SK-N-SH (cell line): ENCODE results near the gene EVI2A. TPM values are rescaled to one million over a fixed set of nuclear protein-coding genes. Genes with fewer than 3 reads are reported as not detected.

ENCODE experiments used
- CTCF ChIA-PET: fragments of 300-600, 350-600 bp; formaldehyde crosslinking; extraction: SDS; loops from one replicate; lab custom pipeline; 2021; lab: Yijun Ruan, JAX
- POLR2A ChIA-PET: fragments of 350-600 bp; sonication (Branson Sonifier 250); formaldehyde crosslinking; extraction: SDS; loops from one replicate; lab custom pipeline; 2020; ENCODE audit warnings: antibody characterized with exemption, inconsistent platforms; lab: Yijun Ruan, JAX
- DNase-seq: peaks from one replicate; pipeline ENCODE4 v3.0.0; 2012
- H2AFZ ChIP-seq: fragments of 200-600 bp; sonication (generic); 2 replicates; pipeline ENCODE4 v1.8.1; 2016; ENCODE audit warnings: antibody characterized with exemption, mild to moderate bottlenecking, low read depth
- H3F3A ChIP-seq: fragments of 200-600 bp; sonication (generic); replicated peaks from 2 replicates; pipeline ENCODE3; 2016; ENCODE audit warnings: antibody characterized with exemption, mild to moderate bottlenecking; ENCODE audit not compliant: insufficient read depth
- H3K27ac ChIP-seq, 2 experiments: fragments of 200-500 bp in 1 of 2; fragments of 200-600 bp in 1 of 2; sonication (Bioruptor generic) in 1 of 2; sonication (generic), shearing (Covaris generic) in 1 of 2; 2 replicates each; pipeline versions ENCODE4 v1.5.1 to v1.6.1; 2014 to 2016; ENCODE audit warnings: low read depth in 2 of 2, inconsistent platforms in 1 of 2, low read length in 1 of 2, mild to moderate bottlenecking in 1 of 2, mixed read lengths in 1 of 2
- H3K27me3 ChIP-seq: fragments of 200-600 bp; sonication (generic), shearing (Covaris generic); 2 replicates; pipeline ENCODE4 v1.6.1; 2016; ENCODE audit warnings: mixed run types; ENCODE audit not compliant: insufficient read depth
- H3K36me3 ChIP-seq, 2 experiments: fragments of 200-500 bp in 1 of 2; fragments of 200-600 bp in 1 of 2; sonication (Bioruptor generic) in 1 of 2; sonication (generic) in 1 of 2; replicated peaks in 1 of 2; 2 replicates each; pipeline versions ENCODE3 to v1.5.1; 2014 to 2016; ENCODE audit warnings: low read length in 1 of 2, mild to moderate bottlenecking in 1 of 2; ENCODE audit not compliant: insufficient read depth in 2 of 2, control insufficient read depth in 1 of 2
- H3K4me1 ChIP-seq, 2 experiments: fragments of 200-500 bp in 1 of 2; fragments of 200-600 bp in 1 of 2; sonication (Bioruptor generic) in 1 of 2; sonication (generic), shearing (Covaris generic) in 1 of 2; 2 replicates each; pipeline versions ENCODE4 v1.5.1 to v1.6.1; 2014 to 2016; ENCODE audit warnings: low read depth in 1 of 2, low read length in 1 of 2, mixed run types in 1 of 2; ENCODE audit not compliant: insufficient read depth in 2 of 2, control insufficient read depth in 1 of 2
- H3K4me2 ChIP-seq: fragments of 200-600 bp; sonication (generic), shearing (Covaris generic); 2 replicates; pipeline ENCODE4 v1.6.1; 2017; ENCODE audit warnings: mixed run types
- H3K4me3 ChIP-seq, 2 experiments: fragments of 200-500 bp in 1 of 2; fragments of 200-600 bp in 1 of 2; sonication (Bioruptor generic) in 1 of 2; sonication (generic), shearing (Covaris generic) in 1 of 2; 2 replicates each; pipeline versions ENCODE4 v1.5.1 to v1.8.1; 2014 to 2016; ENCODE audit warnings: low read depth in 2 of 2, inconsistent platforms in 1 of 2, low read length in 1 of 2, mild to moderate bottlenecking in 1 of 2, mixed read lengths in 1 of 2, moderate library complexity in 1 of 2
- H3K79me2 ChIP-seq: fragments of 200-600 bp; sonication (generic); 2 replicates; pipeline ENCODE4 v1.8.1; 2017; ENCODE audit warnings: mild to moderate bottlenecking; ENCODE audit not compliant: insufficient read depth
- H3K9ac ChIP-seq: fragments of 200-600 bp; sonication (generic); 2 replicates; pipeline ENCODE4 v1.6.1; 2017; ENCODE audit warnings: mixed run types
- H3K9me2 ChIP-seq: fragments of 200-600 bp; sonication (generic); 2 replicates; pipeline ENCODE4 v1.6.1; 2017; ENCODE audit warnings: mixed run types
- H3K9me3 ChIP-seq: fragments of 200-600 bp; sonication (generic); 2 replicates; pipeline ENCODE4 v1.6.1; 2017; ENCODE audit warnings: mixed run types, mild to moderate bottlenecking, moderate library complexity
- H4K20me1 ChIP-seq: fragments of 200-600 bp; sonication (generic); 2 replicates; pipeline ENCODE4 v1.6.1; 2017; ENCODE audit warnings: mild to moderate bottlenecking, mixed run types; ENCODE audit not compliant: insufficient read depth
- CTCF ChIP-seq: fragments of 200-600 bp; sonication (generic); IDR thresholded peaks from 2 replicates; pipeline ENCODE4 v1.6.1; 2017; ENCODE audit warnings: antibody characterized with exemption, mild to moderate bottlenecking, moderate library complexity
- ELF1 ChIP-seq: IDR thresholded peaks from 2 replicates; pipeline ENCODE4 v1.4.0; 2012
- FOXJ3 ChIP-seq: sonication (generic); formaldehyde crosslinking; IDR thresholded peaks from 2 replicates; pipeline ENCODE4 v1.5.1; 2020; ENCODE audit warnings: mild to moderate bottlenecking, missing genetic modification reagents
- GATA2 ChIP-seq: sonication (generic); formaldehyde crosslinking; IDR thresholded peaks from 2 replicates; pipeline ENCODE4 v1.5.0; 2020; ENCODE audit warnings: mild to moderate bottlenecking, missing genetic modification reagents
- IRF3 ChIP-seq: fragments of 150-350 bp; IDR thresholded peaks from 2 replicates; pipeline ENCODE4 v1.6.1; 2016; ENCODE audit warnings: mild to moderate bottlenecking, low read depth, low read length
- JUND ChIP-seq: IDR thresholded peaks from 2 replicates; pipeline ENCODE4 v1.4.0; 2012
- MXI1 ChIP-seq: IDR thresholded peaks from 2 replicates; pipeline ENCODE4 v1.6.1; 2012; ENCODE audit warnings: mild to moderate bottlenecking, low read depth, low read length, improper control_type of control experiment
- NFIC ChIP-seq: IDR thresholded peaks from 2 replicates; pipeline ENCODE4 v1.4.0; 2012; ENCODE audit warnings: borderline replicate concordance
- NRF1 ChIP-seq: IDR thresholded peaks from 2 replicates; pipeline ENCODE4 v1.6.1; 2012; ENCODE audit warnings: low read depth, mild to moderate bottlenecking, low read length
- POLR2AphosphoS5 ChIP-seq: IDR thresholded peaks from 2 replicates; pipeline ENCODE4 v1.6.1; 2012; ENCODE audit warnings: low read depth, low read length
- RFX5 ChIP-seq: IDR thresholded peaks from 2 replicates; pipeline ENCODE4 v1.6.1; 2012; ENCODE audit warnings: mild to moderate bottlenecking, improper control_type of control experiment, low read length
- RXRA ChIP-seq: IDR thresholded peaks from 2 replicates; pipeline ENCODE4 v1.4.0; 2012; ENCODE audit warnings: low read depth, mild to moderate bottlenecking, borderline replicate concordance
- TCF12 ChIP-seq: IDR thresholded peaks from 2 replicates; pipeline ENCODE4 v1.4.0; 2012
- TEAD4 ChIP-seq: IDR thresholded peaks from 2 replicates; pipeline ENCODE4 v1.4.0; 2012; ENCODE audit warnings: mild to moderate bottlenecking, borderline replicate concordance; ENCODE audit not compliant: insufficient read depth
- USF2 ChIP-seq: fragments of 150-350 bp; IDR thresholded peaks from 2 replicates; pipeline ENCODE4 v1.6.1; 2017; ENCODE audit warnings: antibody characterized with exemption, low read length, low read depth, borderline replicate concordance
- ZBTB33 ChIP-seq: IDR thresholded peaks from 2 replicates; pipeline ENCODE4 v1.4.0; 2012; ENCODE audit warnings: low read depth, borderline replicate concordance
- WGBS: methylation state at CpG from one replicate; pipeline ENCODE4 v1.1.6; 2017; ENCODE audit warnings: low lambda C conversion rate; 5-methylcytosine and 5-hydroxymethylcytosine counted together
- polyA plus RNA-seq, 3 experiments: library from polyadenylated mRNA; depleted of rRNA; stranded (reverse); fragments of >200 nt; gene quantifications; 2 replicates each; pipeline ENCODE4 v1.2.3, GENCODE V29; 2012

EVI2A gene
- polyA plus RNA-seq, 1 of the 3 experiments (the other 2 are of a cell fraction): 1.3 TPM

- H3K4me3 ChIP-seq: no peak overlapping the region
- H3K27me3 ChIP-seq: no peaks in the 10 kb centered on the region
- no peak overlapping the region for H2AFZ ChIP-seq
- H3K9me2 ChIP-seq: 0 out of 2 replicates have a peak, but pooled peaks cover 4% of the 10 kb centered on the region
- DNase-seq: no peak
- no peaks in the 10 kb centered on the region for H3K79me2 ChIP-seq
- H3K4me1 ChIP-seq: no peaks in the 10 kb centered on the region; a peak in 1 of 4 replicates
- peaks cover 4% of the 10 kb centered on the region for H3F3A ChIP-seq
- H3K36me3 ChIP-seq: peaks cover 15 to 26% of the 10 kb centered on the region in 2 experiments
- 97% methylated on average over 3 of the region's 3 CpGs for WGBS
- no peaks in the 10 kb centered on the region for H3K9me3 ChIP-seq
- no peak for TF ChIP-seq IRF3
- no peak for TF ChIP-seq ZBTB33
- no peak for TF ChIP-seq ELF1
- no peak for TF ChIP-seq GATA2 (CRISPR knock-in tag)
- TF ChIP-seq POLR2AphosphoS5: no peak
- no peak for TF ChIP-seq CTCF
- TF ChIP-seq TCF12: no peak
- TF ChIP-seq JUND: no peak
- TF ChIP-seq NFIC: no peak
- TF ChIP-seq MXI1: no peak
- TF ChIP-seq USF2: no peak
- no peak for TF ChIP-seq FOXJ3
- TF ChIP-seq RFX5: no peak
- TF ChIP-seq RXRA: no peak
- no peak for TF ChIP-seq NRF1
- TF ChIP-seq TEAD4: no peak
- H3K27ac ChIP-seq: peak overlapping the region in 1 of 2 experiments; percentile 22; a peak in 1 of 4 replicates
- ChIA-PET CTCF (interaction anchor here (0.7 kb wide), 1 partner anchor 17 kb away, joined by 4 read pairs; no protein-coding TSS in a partner anchor), POLR2A (no interaction called here)
- H3K4me2 ChIP-seq: no peak overlapping the region
- no peaks in the 10 kb centered on the region for H4K20me1 ChIP-seq
- no peak overlapping the region for H3K9ac ChIP-seq
Observed at GRCh38 chr17:31294231-31294630, 27.2 kb downstream of the EVI2A start.
